ENCODE data around the gene OSGIN1.
"Not testable (repeated sequence)": the region's sequence is repeated elsewhere in the genome, so short reads cannot be mapped to it uniquely, and the experiment has no call there.

Gene OSGIN1

GRCh38 chr16:83942074-83942473 is 11.0 kb upstream of the OSGIN1 start:
- DNase-seq, result no peak

GRCh38 chr16:83942815-83943515 is 10.1 kb upstream of the OSGIN1 start:
- DNase-seq, result no peak

- DNase-seq, result no peak
Measured at GRCh38 chr16:83943516-83944050, 9.5 kb upstream of the OSGIN1 start.

- DNase-seq, result no peak
Measured at GRCh38 chr16:83945587-83945986, 7.5 kb upstream of the OSGIN1 start.

GRCh38 chr16:83946154-83946780 is 6.8 kb upstream of the OSGIN1 start:
- no peak for DNase-seq

GRCh38 chr16:83946781-83947566 is 6.1 kb upstream of the OSGIN1 start:
- no peak for DNase-seq

- DNase-seq, result no peak
Measured at GRCh38 chr16:83947642-83948234, 5.3 kb upstream of the OSGIN1 start.

- no peak for DNase-seq
Measured at GRCh38 chr16:83948914-83949723, 3.9 kb upstream of the OSGIN1 start.

GRCh38 chr16:83949724-83950001 is 3.4 kb upstream of the OSGIN1 start:
- no peak for DNase-seq

- DNase-seq, result not testable (repeated sequence)
Measured at GRCh38 chr16:83950862-83951399, 2.1 kb upstream of the OSGIN1 start.

- DNase-seq, result no peak
Measured at GRCh38 chr16:83951544-83951943, 1.5 kb upstream of the OSGIN1 start.

GRCh38 chr16:83952587-83952939 is 477 bp upstream of the OSGIN1 start:
- no peak for DNase-seq

GRCh38 chr16:83953796-83954576 is 946 bp downstream of the OSGIN1 start:
- peak; percentile 47 for DNase-seq

- DNase-seq, result no peak
Measured at GRCh38 chr16:83954577-83955016, 1.6 kb downstream of the OSGIN1 start.

- DNase-seq, result no peak
Measured at GRCh38 chr16:83955218-83956130, 2.4 kb downstream of the OSGIN1 start.

- peak; percentile 82 for DNase-seq
Measured at GRCh38 chr16:83956336-83957289, 3.6 kb downstream of the OSGIN1 start.

GRCh38 chr16:83957296-83957855 is 4.3 kb downstream of the OSGIN1 start:
- no peak for DNase-seq

GRCh38 chr16:83958137-83958845 is 5.3 kb downstream of the OSGIN1 start:
- no peak for DNase-seq

Data from activated CD4-positive, alpha-beta T cell treated with anti-CD3 and anti-CD28 coated beads, Interleukin-2, amount 50 U/mL, for 16 hours (primary cell).